HL-60 (cell line): ENCODE measurements around the gene TNNI2.

Experiments
- DNase-seq, 2 experiments: peaks; one replicate each; pipeline ENCODE4 v3.0.0-alpha.2; 2010 to 2020; ENCODE audit warnings: low read depth in 1 of 2, low spot score in 1 of 2
- H3K27ac ChIP-seq: fragments of 250-450 bp; sonication (Bioruptor Pico); replicated peaks from 2 replicates; pipeline ENCODE4 v1.5.1; 2020; ENCODE audit warnings: mild to moderate bottlenecking, moderate library complexity
- H3K27me3 ChIP-seq: fragments of 250-450 bp; sonication (Bioruptor Pico); 2 replicates; pipeline ENCODE4 v1.5.1; 2021; ENCODE audit warnings: mild to moderate bottlenecking, moderate library complexity; ENCODE audit not compliant: insufficient read depth, poor library complexity, severe bottlenecking
- H3K4me3 ChIP-seq: replicated peaks from 2 replicates; pipeline ENCODE4 v1.5.1; 2011; ENCODE audit warnings: mild to moderate bottlenecking, control low read depth, low read length; ENCODE audit not compliant: insufficient read depth
- GABPA ChIP-seq: IDR thresholded peaks from 2 replicates; pipeline ENCODE4 v1.6.1; 2012; ENCODE audit warnings: low read depth
- POLR2AphosphoS5 ChIP-seq: IDR thresholded peaks from 2 replicates; pipeline ENCODE4 v1.6.1; 2012; ENCODE audit warnings: low read depth
- REST ChIP-seq: IDR thresholded peaks from 2 replicates; pipeline ENCODE4 v1.6.1; 2012; ENCODE audit warnings: low read depth; ENCODE audit not compliant: insufficient replicate concordance
- SPI1 ChIP-seq: IDR thresholded peaks from 2 replicates; pipeline ENCODE4 v1.6.1; 2012; ENCODE audit warnings: low read depth, mild to moderate bottlenecking, borderline replicate concordance
- TF ChIP-seq, protein P1 (sequence below): IDR thresholded peaks from one replicate; pipeline ENCODE4 v1.5.1; 2011; ENCODE audit warnings: low read length, control low read depth, inconsistent platforms; ENCODE audit not compliant: insufficient read depth

Gene TNNI2

DNA sequence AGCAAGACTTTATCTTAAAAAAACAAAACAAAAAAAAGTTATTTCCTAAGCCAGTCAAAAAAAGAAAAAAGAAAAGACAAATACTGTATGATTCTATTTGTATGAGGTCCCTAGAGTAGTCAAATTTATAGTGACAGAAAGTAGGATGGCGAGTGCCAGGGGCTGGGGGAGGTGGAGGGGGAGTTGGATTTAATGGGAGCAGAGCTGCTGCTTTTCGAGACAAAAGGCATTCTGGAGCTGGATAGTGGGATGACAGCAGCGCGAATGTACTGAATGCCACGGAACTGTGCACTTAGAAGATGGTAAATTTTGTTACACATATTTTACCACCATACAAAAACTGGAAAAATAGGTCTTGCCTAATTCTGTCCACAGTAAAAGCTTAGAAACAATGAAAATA lies 21.8 kb upstream of the TNNI2 start:
- Histone ChIP-seq H3K4me3 (no peak overlapping the region), H3K27me3 (no peaks in the 10 kb centered on the region), H3K27ac (no peak overlapping the region)
- TF ChIP-seq REST (no peak), POLR2AphosphoS5 (no peak), SPI1 (no peak), GABPA (no peak)
- TF ChIP-seq, protein P1, sequence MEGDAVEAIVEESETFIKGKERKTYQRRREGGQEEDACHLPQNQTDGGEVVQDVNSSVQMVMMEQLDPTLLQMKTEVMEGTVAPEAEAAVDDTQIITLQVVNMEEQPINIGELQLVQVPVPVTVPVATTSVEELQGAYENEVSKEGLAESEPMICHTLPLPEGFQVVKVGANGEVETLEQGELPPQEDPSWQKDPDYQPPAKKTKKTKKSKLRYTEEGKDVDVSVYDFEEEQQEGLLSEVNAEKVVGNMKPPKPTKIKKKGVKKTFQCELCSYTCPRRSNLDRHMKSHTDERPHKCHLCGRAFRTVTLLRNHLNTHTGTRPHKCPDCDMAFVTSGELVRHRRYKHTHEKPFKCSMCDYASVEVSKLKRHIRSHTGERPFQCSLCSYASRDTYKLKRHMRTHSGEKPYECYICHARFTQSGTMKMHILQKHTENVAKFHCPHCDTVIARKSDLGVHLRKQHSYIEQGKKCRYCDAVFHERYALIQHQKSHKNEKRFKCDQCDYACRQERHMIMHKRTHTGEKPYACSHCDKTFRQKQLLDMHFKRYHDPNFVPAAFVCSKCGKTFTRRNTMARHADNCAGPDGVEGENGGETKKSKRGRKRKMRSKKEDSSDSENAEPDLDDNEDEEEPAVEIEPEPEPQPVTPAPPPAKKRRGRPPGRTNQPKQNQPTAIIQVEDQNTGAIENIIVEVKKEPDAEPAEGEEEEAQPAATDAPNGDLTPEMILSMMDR = no peak
- DNase-seq = no peak

DNA sequence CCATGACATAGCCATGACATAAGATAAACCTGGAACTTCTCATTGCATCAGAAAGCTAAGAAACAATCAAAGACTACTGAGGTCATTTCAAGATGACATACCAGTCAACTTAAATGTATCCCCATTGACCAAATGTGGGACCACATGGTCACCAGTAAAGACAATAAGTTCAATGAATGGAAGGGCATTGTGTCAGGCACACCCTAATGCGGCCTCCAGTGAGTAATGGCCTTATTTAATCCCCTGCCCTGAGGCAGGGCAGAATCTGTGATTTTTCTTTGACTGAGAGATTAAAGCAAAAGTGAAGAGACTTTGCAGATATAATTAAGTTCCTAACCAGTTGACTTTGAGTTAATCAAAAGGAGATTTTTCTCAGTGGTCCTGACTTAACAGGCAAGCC lies 21.3 kb upstream of the TNNI2 start:
- no peak for DNase-seq
- Histone ChIP-seq H3K27ac (no peak overlapping the region), H3K4me3 (no peak overlapping the region), H3K27me3 (no peaks in the 10 kb centered on the region)
- TF ChIP-seq GABPA = no peak
- no peak for TF ChIP-seq POLR2AphosphoS5
- TF ChIP-seq REST = no peak
- TF ChIP-seq, protein P1 = no peak

DNA sequence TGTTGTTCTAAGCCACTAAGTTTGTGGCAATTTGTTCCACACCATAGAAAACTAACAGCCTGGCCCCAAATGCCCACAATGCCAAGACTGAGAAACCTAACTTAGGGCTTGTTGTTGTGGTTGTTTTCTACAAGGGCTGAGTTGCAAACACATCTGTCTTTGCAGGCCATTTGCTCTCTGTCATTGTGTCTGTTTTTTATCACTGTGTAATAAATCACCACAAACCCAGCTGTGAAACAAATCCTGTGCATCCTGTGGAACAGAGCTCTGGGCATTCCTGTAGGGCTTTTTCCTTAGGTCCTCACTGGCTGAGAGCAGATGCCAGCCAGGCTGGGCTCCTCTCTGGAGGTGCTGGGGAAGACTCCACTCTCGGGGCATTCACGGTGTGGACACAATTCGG lies 19.7 kb upstream of the TNNI2 start:
- no peak overlapping the region for H3K4me3 ChIP-seq
- no peak for DNase-seq
- TF ChIP-seq GABPA (no peak), SPI1 (no peak), POLR2AphosphoS5 (no peak), REST (no peak)
- TF ChIP-seq, protein P1 = no peak
- no peak overlapping the region for H3K27ac ChIP-seq
- no peaks in the 10 kb centered on the region for H3K27me3 ChIP-seq
